ENCODE data around the gene PRDM16.

PRDM16 gene

GRCh38 chr1:3089490-3089889 is 20.5 kb downstream of the PRDM16 start:
- no peak for TF ChIP-seq SNAI2 (CRISPR knock-in tag; IDR thresholded peaks at IDR 0.05)
- no peak for TF ChIP-seq POU6F1 (CRISPR knock-in tag; IDR thresholded peaks at IDR 0.05; ENCODE audit: borderline replicate concordance, low read depth)
- TF ChIP-seq PPARA (CRISPR knock-in tag; IDR thresholded peaks at IDR 0.05; ENCODE audit: borderline replicate concordance), result no peak
- TF ChIP-seq ZFP30 (CRISPR knock-in tag; IDR thresholded peaks at IDR 0.05), result no peak
- TF ChIP-seq GLIS3 (CRISPR knock-in tag; IDR thresholded peaks at IDR 0.05), result no peak
- no peak for TF ChIP-seq ARNTL (CRISPR knock-in tag; IDR thresholded peaks at IDR 0.05; ENCODE audit: borderline replicate concordance, low read depth)
- TF ChIP-seq, protein P1, sequence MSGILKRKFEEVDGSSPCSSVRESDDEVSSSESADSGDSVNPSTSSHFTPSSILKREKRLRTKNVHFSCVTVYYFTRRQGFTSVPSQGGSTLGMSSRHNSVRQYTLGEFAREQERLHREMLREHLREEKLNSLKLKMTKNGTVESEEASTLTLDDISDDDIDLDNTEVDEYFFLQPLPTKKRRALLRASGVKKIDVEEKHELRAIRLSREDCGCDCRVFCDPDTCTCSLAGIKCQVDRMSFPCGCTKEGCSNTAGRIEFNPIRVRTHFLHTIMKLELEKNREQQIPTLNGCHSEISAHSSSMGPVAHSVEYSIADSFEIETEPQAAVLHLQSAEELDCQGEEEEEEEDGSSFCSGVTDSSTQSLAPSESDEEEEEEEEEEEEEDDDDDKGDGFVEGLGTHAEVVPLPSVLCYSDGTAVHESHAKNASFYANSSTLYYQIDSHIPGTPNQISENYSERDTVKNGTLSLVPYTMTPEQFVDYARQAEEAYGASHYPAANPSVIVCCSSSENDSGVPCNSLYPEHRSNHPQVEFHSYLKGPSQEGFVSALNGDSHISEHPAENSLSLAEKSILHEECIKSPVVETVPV (CRISPR knock-in tag; IDR thresholded peaks at IDR 0.05), result no peak
- TF ChIP-seq, protein P2, sequence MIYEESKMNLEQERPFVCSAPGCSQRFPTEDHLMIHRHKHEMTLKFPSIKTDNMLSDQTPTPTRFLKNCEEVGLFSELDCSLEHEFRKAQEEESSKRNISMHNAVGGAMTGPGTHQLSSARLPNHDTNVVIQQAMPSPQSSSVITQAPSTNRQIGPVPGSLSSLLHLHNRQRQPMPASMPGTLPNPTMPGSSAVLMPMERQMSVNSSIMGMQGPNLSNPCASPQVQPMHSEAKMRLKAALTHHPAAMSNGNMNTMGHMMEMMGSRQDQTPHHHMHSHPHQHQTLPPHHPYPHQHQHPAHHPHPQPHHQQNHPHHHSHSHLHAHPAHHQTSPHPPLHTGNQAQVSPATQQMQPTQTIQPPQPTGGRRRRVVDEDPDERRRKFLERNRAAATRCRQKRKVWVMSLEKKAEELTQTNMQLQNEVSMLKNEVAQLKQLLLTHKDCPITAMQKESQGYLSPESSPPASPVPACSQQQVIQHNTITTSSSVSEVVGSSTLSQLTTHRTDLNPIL (CRISPR knock-in tag; IDR thresholded peaks at IDR 0.05; ENCODE audit: low read depth), result no peak
- TF ChIP-seq, protein P3, sequence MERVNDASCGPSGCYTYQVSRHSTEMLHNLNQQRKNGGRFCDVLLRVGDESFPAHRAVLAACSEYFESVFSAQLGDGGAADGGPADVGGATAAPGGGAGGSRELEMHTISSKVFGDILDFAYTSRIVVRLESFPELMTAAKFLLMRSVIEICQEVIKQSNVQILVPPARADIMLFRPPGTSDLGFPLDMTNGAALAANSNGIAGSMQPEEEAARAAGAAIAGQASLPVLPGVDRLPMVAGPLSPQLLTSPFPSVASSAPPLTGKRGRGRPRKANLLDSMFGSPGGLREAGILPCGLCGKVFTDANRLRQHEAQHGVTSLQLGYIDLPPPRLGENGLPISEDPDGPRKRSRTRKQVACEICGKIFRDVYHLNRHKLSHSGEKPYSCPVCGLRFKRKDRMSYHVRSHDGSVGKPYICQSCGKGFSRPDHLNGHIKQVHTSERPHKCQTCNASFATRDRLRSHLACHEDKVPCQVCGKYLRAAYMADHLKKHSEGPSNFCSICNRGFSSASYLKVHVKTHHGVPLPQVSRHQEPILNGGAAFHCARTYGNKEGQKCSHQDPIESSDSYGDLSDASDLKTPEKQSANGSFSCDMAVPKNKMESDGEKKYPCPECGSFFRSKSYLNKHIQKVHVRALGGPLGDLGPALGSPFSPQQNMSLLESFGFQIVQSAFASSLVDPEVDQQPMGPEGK (CRISPR knock-in tag; IDR thresholded peaks at IDR 0.05; ENCODE audit: borderline replicate concordance), result no peak
- no peak for TF ChIP-seq ZNF70 (CRISPR knock-in tag; IDR thresholded peaks at IDR 0.05)
- no peak for TF ChIP-seq ZC3H10 (CRISPR knock-in tag; IDR thresholded peaks at IDR 0.05)
- no peak for TF ChIP-seq TCF4 (CRISPR knock-in tag; IDR thresholded peaks at IDR 0.05; ENCODE audit: borderline replicate concordance)
- no peak for TF ChIP-seq ZNF565 (CRISPR knock-in tag; conservative IDR thresholded peaks at IDR 0.05; ENCODE audit: low read depth)
- TF ChIP-seq OSR1 (CRISPR knock-in tag; IDR thresholded peaks at IDR 0.05), result no peak
- no peak for TF ChIP-seq ZFP3 (CRISPR knock-in tag; IDR thresholded peaks at IDR 0.05)
- no peak for TF ChIP-seq RARB (CRISPR knock-in tag; IDR thresholded peaks at IDR 0.05)
- ATAC-seq, result no peak

DNA sequence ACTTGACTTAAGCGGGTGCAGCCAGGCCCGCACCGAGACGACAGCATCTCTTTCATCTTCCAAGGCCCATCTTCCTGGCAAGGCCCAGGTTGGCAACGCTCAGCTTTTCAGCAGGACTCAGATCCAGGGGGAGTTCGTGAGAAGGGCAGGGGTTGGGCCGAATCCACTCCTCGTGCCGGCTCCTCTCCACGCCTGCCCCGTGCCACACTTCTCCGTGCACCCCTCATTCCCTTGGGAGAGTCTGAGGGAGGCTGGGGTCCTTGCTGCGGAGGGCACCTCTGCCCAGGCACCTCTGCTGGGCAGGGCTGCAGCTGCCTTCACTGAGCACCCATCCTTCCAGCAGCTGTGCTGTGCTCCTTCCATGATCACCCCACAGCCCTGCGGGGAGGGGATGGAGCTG is 22.3 kb downstream of the PRDM16 start:
- no peak for ATAC-seq
- TF ChIP-seq RARB (CRISPR knock-in tag; IDR thresholded peaks at IDR 0.05) (no peak), POU6F1 (CRISPR knock-in tag; IDR thresholded peaks at IDR 0.05; ENCODE audit: borderline replicate concordance, low read depth) (no peak), OSR1 (CRISPR knock-in tag; IDR thresholded peaks at IDR 0.05) (no peak), ZFP3 (CRISPR knock-in tag; IDR thresholded peaks at IDR 0.05) (no peak), ZC3H10 (CRISPR knock-in tag; IDR thresholded peaks at IDR 0.05) (no peak), TOX (CRISPR knock-in tag; IDR thresholded peaks at IDR 0.05; ENCODE audit: borderline replicate concordance) (no peak), ZNF565 (CRISPR knock-in tag; conservative IDR thresholded peaks at IDR 0.05; ENCODE audit: low read depth) (no peak), ARNTL (CRISPR knock-in tag; IDR thresholded peaks at IDR 0.05; ENCODE audit: borderline replicate concordance, low read depth) (no peak), ZNF8 (CRISPR knock-in tag; IDR thresholded peaks at IDR 0.05) (no peak), BACH2 (CRISPR knock-in tag; IDR thresholded peaks at IDR 0.05; ENCODE audit: borderline replicate concordance) (no peak)
- TF ChIP-seq, protein P1 (CRISPR knock-in tag; IDR thresholded peaks at IDR 0.05), result no peak
- TF ChIP-seq, protein P2 (CRISPR knock-in tag; IDR thresholded peaks at IDR 0.05; ENCODE audit: low read depth), result no peak
